ENCODE measurements around the gene ERC1.
A peak's percentile ranks its signal among the peaks of the same experiment; 100 is the strongest.
"Not testable (repeated sequence)": the region's sequence is repeated elsewhere in the genome, so short reads cannot be mapped to it uniquely, and the experiment has no call there.

The ERC1 gene

DNA sequence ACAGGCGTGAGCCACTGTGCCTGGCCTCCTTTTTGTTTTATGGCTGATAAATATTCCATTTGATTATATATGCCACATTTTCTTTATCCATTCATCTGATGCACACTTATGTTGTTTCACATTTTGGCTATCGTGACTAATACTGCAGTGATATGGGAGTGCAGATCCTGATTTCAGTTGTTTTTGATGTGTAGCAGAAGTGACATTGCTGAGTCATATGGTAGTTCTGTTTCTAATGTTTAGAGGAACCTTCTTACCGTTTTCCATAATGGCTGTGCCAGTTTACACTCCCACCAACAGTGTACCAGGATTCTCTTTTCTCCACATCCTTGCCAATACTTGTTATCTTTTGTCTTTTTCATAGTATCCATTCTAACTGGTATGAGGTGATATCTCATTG is 235.9 kb downstream of the ERC1 start:
- no peak for DNase-seq (ENCODE audit: low read depth)

DNA sequence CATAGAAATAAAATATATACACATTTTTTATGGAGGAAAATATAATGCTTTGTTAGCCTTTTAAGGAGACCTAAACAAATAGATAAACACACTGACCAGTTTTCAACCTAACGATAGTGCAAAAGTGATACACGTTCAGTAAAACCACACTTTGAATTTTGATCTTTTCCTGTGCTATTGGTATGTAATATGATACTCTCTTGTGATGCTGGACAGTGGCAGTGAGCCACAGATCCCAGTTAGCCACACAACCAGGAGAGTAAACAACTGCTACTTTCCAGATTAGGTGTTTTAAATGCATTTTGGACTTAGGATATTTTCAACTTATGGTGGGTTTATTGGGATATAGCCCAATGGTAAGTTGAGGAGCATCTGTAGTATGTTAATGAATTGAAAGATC is 243.1 kb downstream of the ERC1 start:
- no peak for DNase-seq (ENCODE audit: low read depth)

- no peak for DNase-seq (ENCODE audit: low read depth)
Measured at GRCh38 chr12:1246637-1247036, 255.6 kb downstream of the ERC1 start.

GRCh38 chr12:1250641-1251040 is 259.6 kb downstream of the ERC1 start:
- no peak for DNase-seq (ENCODE audit: low read depth)

DNA sequence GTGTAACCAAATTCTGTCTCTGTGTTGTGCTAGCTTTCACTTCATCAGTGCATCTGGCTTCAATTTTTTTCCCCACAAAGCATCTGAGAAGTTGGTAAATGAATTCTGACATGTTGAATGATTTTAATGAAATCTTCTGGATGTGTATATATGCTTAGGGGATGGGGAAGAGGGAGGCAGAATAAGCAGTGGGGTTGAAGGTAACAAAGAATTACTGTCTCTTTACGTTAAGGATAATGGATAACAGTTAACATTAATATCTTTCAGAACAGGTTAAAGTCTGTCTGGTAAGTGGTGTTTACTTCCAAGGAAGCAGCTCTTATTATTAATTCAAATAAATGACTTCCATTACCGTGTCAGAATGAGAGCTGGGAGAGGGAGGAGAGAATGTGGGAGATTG is 261.7 kb downstream of the ERC1 start:
- no peak for DNase-seq (ENCODE audit: low read depth)

GRCh38 chr12:1255125-1255524 is 264.1 kb downstream of the ERC1 start:
- DNase-seq (ENCODE audit: low read depth) = not testable (repeated sequence)

DNA sequence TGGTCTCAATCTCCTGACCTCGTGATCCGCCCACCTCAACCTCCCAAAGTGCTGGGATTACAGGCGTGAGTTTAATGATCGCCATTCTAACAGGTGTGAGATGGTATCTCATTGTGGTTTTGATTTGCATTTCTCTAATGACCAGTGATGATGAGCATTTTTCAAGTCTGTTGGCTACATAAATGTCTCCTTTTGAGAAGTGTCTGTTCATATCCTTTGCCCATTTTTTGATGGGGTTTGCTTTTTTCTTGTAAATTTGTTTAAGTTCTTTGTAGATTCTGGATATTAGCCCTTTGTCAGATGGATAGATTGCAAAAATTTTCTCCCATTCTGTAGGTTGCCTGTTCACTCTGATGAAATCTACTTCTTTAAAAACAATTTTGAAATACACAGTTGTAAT is 264.8 kb downstream of the ERC1 start:
- DNase-seq (ENCODE audit: low read depth) = not testable (repeated sequence)

- DNase-seq (ENCODE audit: low read depth) = no peak
Measured at GRCh38 chr12:1256285-1256684, 265.3 kb downstream of the ERC1 start.

DNA sequence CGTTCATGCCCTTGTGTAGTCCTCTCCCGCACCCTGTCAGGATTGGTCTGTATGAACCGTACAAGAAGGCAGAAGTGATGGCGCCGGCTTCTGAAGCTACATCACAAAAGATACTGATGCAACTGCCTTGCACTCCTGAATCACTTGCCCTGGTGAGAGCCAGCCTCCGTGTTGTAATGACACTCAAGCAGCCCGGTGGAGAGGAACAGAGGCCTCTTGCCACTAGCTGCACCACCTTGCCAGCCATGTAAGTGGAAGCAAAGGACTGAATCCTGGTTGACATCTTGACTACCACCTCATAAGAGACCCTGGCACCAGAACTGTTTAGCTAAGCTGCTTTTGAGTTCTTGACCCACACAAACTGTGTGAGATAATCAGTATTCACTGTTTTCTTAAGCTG is 266.0 kb downstream of the ERC1 start:
- no peak for DNase-seq (ENCODE audit: low read depth)

- no peak for DNase-seq (ENCODE audit: low read depth)
Measured at GRCh38 chr12:1262011-1262410, 271.0 kb downstream of the ERC1 start.

DNA sequence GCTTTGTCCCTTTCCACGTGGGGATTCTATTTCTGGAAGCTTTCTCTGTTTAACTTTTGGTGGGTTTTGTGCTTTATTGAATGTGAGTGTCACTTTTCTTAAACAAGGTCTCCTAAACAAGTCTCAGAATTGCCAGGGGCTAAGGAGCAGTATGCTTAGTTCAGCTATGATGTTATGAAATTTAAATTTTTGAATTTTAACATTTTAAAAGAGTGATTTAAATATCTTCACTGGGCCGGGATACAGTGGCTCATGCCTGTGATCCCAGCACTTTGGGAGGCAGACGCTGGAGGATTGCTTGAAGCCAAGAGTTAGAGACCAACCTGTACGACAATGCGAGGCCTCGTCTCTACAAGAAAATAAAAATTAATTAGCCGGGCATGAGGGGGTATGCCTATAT is 276.2 kb downstream of the ERC1 start:
- no peak for DNase-seq (ENCODE audit: low read depth)

DNA sequence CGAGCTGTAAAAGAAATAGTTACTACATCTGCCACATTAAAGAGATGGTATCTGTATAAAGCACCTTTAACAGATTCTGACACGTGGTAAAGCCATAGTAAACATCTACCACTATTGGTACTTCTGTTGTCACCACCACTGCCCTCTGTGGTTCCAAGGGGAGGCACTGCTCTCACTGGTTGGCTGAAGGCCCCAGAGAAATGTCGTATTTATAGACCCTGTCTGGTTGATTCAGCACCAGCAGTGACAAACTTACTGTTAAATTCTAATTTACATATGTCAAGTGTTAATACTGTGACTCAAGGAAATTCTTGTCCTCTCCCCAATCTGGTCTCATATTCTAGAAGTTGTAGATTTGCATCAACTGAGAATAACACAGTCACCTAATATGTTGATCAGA is 281.1 kb downstream of the ERC1 start:
- DNase-seq (ENCODE audit: low read depth) = no peak

- no peak for DNase-seq (ENCODE audit: low read depth)
Measured at GRCh38 chr12:1273051-1273450, 282.0 kb downstream of the ERC1 start.

DNA sequence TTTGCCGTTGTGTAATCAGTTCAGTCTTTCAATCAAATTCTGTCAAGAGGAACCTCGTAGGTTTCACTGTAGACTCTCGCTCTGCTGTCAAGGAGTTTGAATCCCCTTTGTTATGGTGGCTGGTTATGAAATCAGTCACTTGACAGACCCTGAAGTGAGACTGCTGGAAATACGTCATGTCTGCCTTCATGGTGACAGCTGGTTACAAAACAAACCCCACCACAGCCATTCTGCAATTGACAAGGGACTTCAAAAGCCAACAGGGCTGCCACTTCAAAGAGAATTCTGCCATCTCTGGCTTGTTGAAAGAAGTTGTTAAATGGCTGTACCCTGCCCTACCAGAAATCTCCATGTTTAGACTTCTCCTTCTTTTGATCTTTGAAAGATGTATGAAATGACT is 286.9 kb downstream of the ERC1 start:
- peak; percentile 0 for DNase-seq (ENCODE audit: low read depth)

DNA sequence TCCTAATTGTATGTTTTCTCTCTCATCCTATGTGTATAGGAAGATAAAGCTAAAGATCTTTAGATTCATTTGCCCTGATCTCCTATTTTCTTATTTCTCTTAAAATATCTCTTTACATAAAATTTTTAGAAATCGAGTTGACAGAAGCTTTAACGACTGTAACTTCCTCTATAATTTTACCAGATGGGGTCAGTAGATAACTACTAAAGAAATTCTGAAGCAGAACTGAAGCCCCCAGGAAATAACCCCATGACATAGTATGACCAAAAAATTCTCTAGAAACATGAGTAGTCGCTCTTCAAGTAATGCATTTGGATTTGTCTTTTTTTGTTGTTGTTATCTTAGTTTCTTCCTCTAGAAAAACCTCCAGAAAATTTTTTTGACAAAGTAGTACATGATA is 288.0 kb downstream of the ERC1 start:
- no peak for DNase-seq (ENCODE audit: low read depth)

GRCh38 chr12:1280059-1280458 is 289.0 kb downstream of the ERC1 start:
- no peak for DNase-seq (ENCODE audit: low read depth)

DNA sequence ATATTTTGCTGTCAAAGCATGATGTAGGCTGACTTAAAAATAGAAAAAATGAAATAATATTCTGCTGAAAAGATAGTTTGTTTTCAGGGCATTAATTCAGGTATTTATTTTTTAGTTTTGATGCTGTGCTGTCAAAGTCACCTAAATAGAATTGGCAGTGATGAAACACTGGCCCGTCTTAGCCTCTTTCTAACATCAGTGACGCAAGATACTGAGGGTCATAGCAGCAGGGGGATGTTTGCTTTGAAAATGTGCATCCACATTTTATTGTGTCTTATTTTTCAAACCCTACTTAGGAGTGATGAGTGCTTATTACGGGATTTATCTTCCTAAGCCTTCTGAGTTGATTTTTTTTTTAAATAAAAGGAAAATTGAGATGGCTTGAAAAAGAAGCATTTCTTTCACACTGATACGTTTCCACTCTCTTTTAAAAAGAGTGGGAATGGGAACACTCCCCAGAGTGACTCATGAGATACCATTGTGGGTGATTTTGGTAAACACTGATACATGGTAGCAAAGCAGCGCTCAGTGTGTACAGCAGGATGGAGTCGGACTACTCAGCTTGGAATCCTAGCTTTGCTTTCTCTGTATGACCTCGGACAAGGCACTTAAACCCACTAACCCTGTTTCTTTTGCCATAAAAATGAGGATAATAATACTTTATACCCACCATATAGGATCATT is 290.8 kb downstream of the ERC1 start:
- DNase-seq (ENCODE audit: low read depth) = no peak

- no peak for DNase-seq (ENCODE audit: low read depth)
Measured at GRCh38 chr12:1282670-1283315, 291.8 kb downstream of the ERC1 start.

GRCh38 chr12:1283316-1283715 is 292.3 kb downstream of the ERC1 start:
- no peak for DNase-seq (ENCODE audit: low read depth)

GRCh38 chr12:1284611-1285010 is 293.6 kb downstream of the ERC1 start:
- DNase-seq (ENCODE audit: low read depth) = no peak

- DNase-seq (ENCODE audit: low read depth) = no peak
Measured at GRCh38 chr12:1287446-1287975, 296.5 kb downstream of the ERC1 start.

DNA sequence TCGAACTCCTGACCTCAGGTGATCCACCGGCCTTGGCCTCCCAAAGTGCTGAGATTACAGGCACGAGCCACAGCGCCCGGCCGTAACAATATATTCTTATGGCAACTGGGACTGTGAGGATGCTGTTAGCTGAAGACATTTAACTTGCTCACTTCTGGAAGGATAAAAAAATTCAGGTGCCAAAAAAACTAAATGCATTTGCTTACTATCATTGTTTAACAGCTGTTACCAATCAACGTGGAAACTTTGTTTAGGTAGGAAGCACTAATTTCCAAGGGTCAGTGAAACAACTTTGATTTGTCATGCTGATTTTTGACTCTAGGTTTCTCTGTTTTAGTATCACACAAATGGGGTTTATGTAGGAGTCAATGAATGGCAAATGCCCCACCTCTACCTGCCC is 297.3 kb downstream of the ERC1 start:
- DNase-seq (ENCODE audit: low read depth) = no peak

DNA sequence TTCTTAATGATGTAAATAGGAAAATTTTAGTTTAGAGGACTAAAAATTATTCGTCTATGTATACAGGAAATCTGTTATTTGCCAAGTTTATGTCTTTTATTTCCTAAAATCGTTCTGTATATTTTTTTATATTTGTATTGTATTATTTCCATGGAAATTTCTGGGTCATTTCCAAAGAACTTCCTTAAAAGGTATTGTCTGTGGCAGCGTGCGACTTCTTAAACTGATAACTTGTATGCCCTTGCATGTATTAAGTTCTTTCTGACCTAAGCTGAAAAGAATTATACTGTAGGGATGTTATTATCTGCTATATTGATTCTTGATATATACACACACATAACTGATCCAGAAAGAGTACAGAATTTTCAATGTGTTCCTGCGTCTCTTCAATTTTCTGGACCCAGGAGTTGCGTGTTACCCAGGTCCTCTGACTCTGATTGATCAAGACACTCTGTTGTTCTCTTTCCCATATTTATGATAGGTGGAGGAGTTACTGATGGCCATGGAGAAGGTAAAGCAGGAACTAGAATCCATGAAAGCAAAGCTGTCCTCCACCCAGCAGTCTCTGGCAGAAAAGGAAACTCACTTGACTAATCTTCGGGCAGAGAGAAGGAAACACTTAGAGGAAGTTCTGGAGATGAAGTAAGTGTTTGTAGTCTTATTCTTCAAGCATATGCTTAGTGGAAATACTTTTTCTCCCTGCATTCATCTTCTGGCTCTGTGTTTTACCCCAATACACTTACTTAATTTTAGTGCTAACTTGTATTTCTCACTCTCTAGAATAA is 298.5 kb downstream of the ERC1 start:
- DNase-seq (ENCODE audit: low read depth) = no peak

Data from stimulated activated CD8-positive, alpha-beta memory T cell treated with anti-CD3 and anti-CD28 coated beads, Interleukin-4, amount 100 ng/mL, for 24 hours (primary cell).